Mesenchymal stem cell (in vitro differentiated cells and primary cell): ENCODE data around the gene FILIP1L.
A peak's percentile ranks its signal among the peaks of the same experiment; 100 is the strongest.

Source experiments
- DNase-seq: peaks from one replicate; pipeline ENCODE4 v3.0.0-alpha.2; 2013
- H2AFZ ChIP-seq: one replicate; pipeline ENCODE4 v1.6.1; 2013; ENCODE audit warnings: low read depth, mild to moderate bottlenecking, control low read depth, inconsistent platforms, low read length, moderate library complexity
- H2AK5ac ChIP-seq: 2 replicates; pipeline ENCODE4 v1.6.1; 2013; ENCODE audit warnings: low read length, moderate library complexity, mild to moderate bottlenecking, inconsistent platforms; ENCODE audit not compliant: severe bottlenecking
- H2BK120ac ChIP-seq: one replicate; pipeline ENCODE4 v1.6.1; 2013; ENCODE audit warnings: low read depth, mild to moderate bottlenecking, inconsistent platforms, low read length, moderate library complexity
- H2BK12ac ChIP-seq, 2 experiments: one replicate each; pipeline ENCODE4 v1.6.1; 2013; ENCODE audit warnings: inconsistent platforms in 2 of 2, low read length in 2 of 2, mild to moderate bottlenecking in 2 of 2, moderate library complexity in 2 of 2, control low read depth in 1 of 2
- H2BK15ac ChIP-seq: one replicate; pipeline ENCODE4 v1.6.1; 2013; ENCODE audit warnings: mild to moderate bottlenecking, low read depth, inconsistent platforms; ENCODE audit not compliant: poor library complexity, severe bottlenecking
- H2BK5ac ChIP-seq: 2 replicates; pipeline ENCODE4 v1.6.1; 2013; ENCODE audit warnings: low read depth, mild to moderate bottlenecking, low read length, control low read depth, inconsistent platforms; ENCODE audit not compliant: poor library complexity, severe bottlenecking
- H3K14ac ChIP-seq, 2 experiments: one replicate each; pipeline ENCODE4 v1.6.1; 2013; ENCODE audit warnings: inconsistent platforms in 2 of 2, low read length in 2 of 2, control low read depth in 1 of 2, mild to moderate bottlenecking in 1 of 2, moderate library complexity in 1 of 2
- H3K18ac ChIP-seq, 2 experiments: one replicate each; pipeline ENCODE4 v1.6.1; 2013; ENCODE audit warnings: inconsistent platforms in 2 of 2, low read length in 2 of 2, control low read depth in 1 of 2, low read depth in 1 of 2, mild to moderate bottlenecking in 1 of 2
- H3K23ac ChIP-seq, 2 experiments: one replicate each; pipeline ENCODE4 v1.6.1; 2013; ENCODE audit warnings: inconsistent platforms in 2 of 2, low read length in 2 of 2, mild to moderate bottlenecking in 2 of 2, moderate library complexity in 2 of 2, control low read depth in 1 of 2
- H3K27ac ChIP-seq: 2 replicates; pipeline ENCODE4 v1.5.1; 2013; ENCODE audit warnings: mild to moderate bottlenecking, moderate library complexity, low read length, control low read depth, inconsistent platforms; ENCODE audit not compliant: poor library complexity, severe bottlenecking
- H3K27me3 ChIP-seq, 2 experiments: 2 replicates each; pipeline versions ENCODE4 v1.6.1 to v1.7.0; 2013; ENCODE audit warnings: low read length in 2 of 2, mild to moderate bottlenecking in 2 of 2, moderate library complexity in 2 of 2, control low read depth in 1 of 2, inconsistent platforms in 1 of 2; ENCODE audit not compliant: control insufficient read depth in 1 of 2, insufficient read depth in 1 of 2
- H3K36me3 ChIP-seq, 2 experiments: 2 replicates each; pipeline versions ENCODE4 v1.6.1 to v1.7.0; 2013; ENCODE audit warnings: low read length in 2 of 2, control low read depth in 1 of 2, inconsistent platforms in 1 of 2, low read depth in 1 of 2, mild to moderate bottlenecking in 1 of 2; ENCODE audit not compliant: insufficient read depth in 2 of 2, control insufficient read depth in 1 of 2
- H3K4ac ChIP-seq, 2 experiments: one replicate each; pipeline ENCODE4 v1.6.1; 2013; ENCODE audit warnings: inconsistent platforms in 2 of 2, low read length in 2 of 2, mild to moderate bottlenecking in 2 of 2, moderate library complexity in 2 of 2, control low read depth in 1 of 2, low read depth in 1 of 2
- H3K4me1 ChIP-seq: 2 replicates; pipeline ENCODE4 v1.6.1; 2013; ENCODE audit warnings: low read depth, low read length, control low read depth; ENCODE audit not compliant: control insufficient read depth, insufficient read depth
- H3K4me2 ChIP-seq: 2 replicates; pipeline ENCODE4 v1.6.1; 2013; ENCODE audit warnings: low read length, mild to moderate bottlenecking, inconsistent platforms; ENCODE audit not compliant: poor library complexity, severe bottlenecking
- H3K4me3 ChIP-seq, 2 experiments: 2 replicates each; pipeline versions ENCODE4 v1.5.1 to v1.7.0; 2013; ENCODE audit warnings: low read length in 2 of 2, mild to moderate bottlenecking in 2 of 2, control low read depth in 1 of 2, low read depth in 1 of 2; ENCODE audit not compliant: insufficient read depth in 1 of 2
- H3K79me1 ChIP-seq: replicated peaks from 2 replicates; pipeline ENCODE4 v1.6.1; 2013; ENCODE audit warnings: mild to moderate bottlenecking, control low read depth, low read length, inconsistent platforms; ENCODE audit not compliant: poor library complexity, severe bottlenecking
- H3K9ac ChIP-seq: 2 replicates; pipeline ENCODE4 v1.7.0; 2013; ENCODE audit warnings: mild to moderate bottlenecking, low read length, moderate library complexity
- H3K9me3 ChIP-seq: 2 replicates; pipeline ENCODE4 v1.7.0; 2013; ENCODE audit warnings: mild to moderate bottlenecking, low read length; ENCODE audit not compliant: control insufficient read depth
- H4K8ac ChIP-seq: one replicate; pipeline ENCODE4 v1.6.1; 2013; ENCODE audit warnings: inconsistent platforms, mild to moderate bottlenecking, low read length, moderate library complexity
- H4K91ac ChIP-seq: one replicate; pipeline ENCODE4 v1.6.1; 2013; ENCODE audit warnings: mild to moderate bottlenecking, low read length, inconsistent platforms
- WGBS: methylation state at CpG from one replicate; pipeline ENCODE4 v1.1.7; 2013; ENCODE audit warnings: mixed read lengths; 5-methylcytosine and 5-hydroxymethylcytosine counted together

Gene FILIP1L

DNA sequence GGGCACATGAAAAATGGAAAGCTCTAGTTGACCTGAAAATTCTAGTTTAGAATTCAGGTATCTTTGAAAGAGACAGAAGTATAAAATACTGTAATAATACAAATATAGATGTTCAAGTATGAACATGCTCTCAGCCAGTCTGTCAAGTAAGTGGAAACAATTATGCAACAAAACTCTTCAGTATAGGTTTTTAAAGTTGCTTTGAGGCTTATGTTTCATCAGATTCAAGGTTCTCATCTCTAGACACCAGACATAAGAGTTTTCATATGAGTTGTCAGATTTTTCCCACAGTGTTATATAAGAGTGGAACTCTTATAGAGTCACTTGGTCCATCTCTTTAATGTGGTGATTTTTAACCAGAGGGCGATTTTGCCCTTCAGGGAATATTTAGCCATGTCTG lies 274.7 kb downstream of the FILIP1L start:
- H2BK120ac ChIP-seq = no peak overlapping the region
- H3K36me3 ChIP-seq = no peaks in the 10 kb centered on the region
- no peak overlapping the region for H3K9ac ChIP-seq
- H2AFZ ChIP-seq = no peak overlapping the region
- peaks cover 5% of the 10 kb centered on the region for H3K4me1 ChIP-seq
- H4K91ac ChIP-seq = no peak overlapping the region
- peaks cover 23% of the 10 kb centered on the region for H3K79me1 ChIP-seq
- H3K4me2 ChIP-seq = no peak overlapping the region
- H2AK5ac ChIP-seq = no peak overlapping the region
- no peak overlapping the region for H3K18ac ChIP-seq
- H3K14ac ChIP-seq = no peak overlapping the region
- H2BK12ac ChIP-seq = no peak overlapping the region
- H3K4ac ChIP-seq = no peak overlapping the region
- no peak overlapping the region for H3K4me3 ChIP-seq
- no peaks in the 10 kb centered on the region for H3K9me3 ChIP-seq
- DNase-seq = no peak
- 100% methylated on average over 1 of the region's 1 CpG for WGBS
- no peaks in the 10 kb centered on the region for H3K27me3 ChIP-seq
- no peak overlapping the region for H2BK15ac ChIP-seq
- H2BK5ac ChIP-seq = no peak overlapping the region
- H4K8ac ChIP-seq = no peak overlapping the region
- H3K27ac ChIP-seq = no peak overlapping the region
- H3K23ac ChIP-seq = no peak overlapping the region

DNA sequence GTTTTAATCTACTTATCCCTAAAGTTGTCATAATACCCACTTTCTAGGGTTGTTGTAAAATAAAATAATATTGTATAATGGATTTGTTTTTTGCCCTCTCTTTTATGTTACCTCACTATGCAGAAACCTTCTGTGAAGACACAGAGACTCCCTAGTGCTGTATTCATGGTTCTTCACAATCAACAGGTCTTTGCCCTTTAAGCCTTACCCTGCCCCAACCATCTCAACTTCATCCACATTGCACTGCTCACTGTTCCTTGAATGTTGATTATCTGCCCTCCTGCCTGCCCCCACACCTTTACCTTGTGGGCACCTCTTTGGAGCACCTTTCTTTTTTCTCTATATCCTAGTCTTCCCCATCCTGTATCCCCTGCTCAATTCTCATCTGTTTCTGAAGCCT lies 275.5 kb downstream of the FILIP1L start:
- H3K27ac ChIP-seq = no peak overlapping the region
- H2BK15ac ChIP-seq = no peak overlapping the region
- H2BK120ac ChIP-seq = no peak overlapping the region
- no peaks in the 10 kb centered on the region for H3K9me3 ChIP-seq
- no peak overlapping the region for H3K4ac ChIP-seq
- no peak overlapping the region for H3K4me3 ChIP-seq
- no peak overlapping the region for H2BK5ac ChIP-seq
- H3K79me1 ChIP-seq = peaks cover 24% of the 10 kb centered on the region
- H4K91ac ChIP-seq = no peak overlapping the region
- H2AK5ac ChIP-seq = no peak overlapping the region
- no peak overlapping the region for H3K14ac ChIP-seq
- H2AFZ ChIP-seq = no peak overlapping the region
- no peak for DNase-seq
- no peak overlapping the region for H3K23ac ChIP-seq
- H3K27me3 ChIP-seq = no peaks in the 10 kb centered on the region
- peaks cover 3% of the 10 kb centered on the region for H3K4me1 ChIP-seq
- H3K9ac ChIP-seq = no peak overlapping the region
- no peak overlapping the region for H3K4me2 ChIP-seq
- no peaks in the 10 kb centered on the region for H3K36me3 ChIP-seq
- no peak overlapping the region for H3K18ac ChIP-seq
- H4K8ac ChIP-seq = no peak overlapping the region
- no peak overlapping the region for H2BK12ac ChIP-seq

DNA sequence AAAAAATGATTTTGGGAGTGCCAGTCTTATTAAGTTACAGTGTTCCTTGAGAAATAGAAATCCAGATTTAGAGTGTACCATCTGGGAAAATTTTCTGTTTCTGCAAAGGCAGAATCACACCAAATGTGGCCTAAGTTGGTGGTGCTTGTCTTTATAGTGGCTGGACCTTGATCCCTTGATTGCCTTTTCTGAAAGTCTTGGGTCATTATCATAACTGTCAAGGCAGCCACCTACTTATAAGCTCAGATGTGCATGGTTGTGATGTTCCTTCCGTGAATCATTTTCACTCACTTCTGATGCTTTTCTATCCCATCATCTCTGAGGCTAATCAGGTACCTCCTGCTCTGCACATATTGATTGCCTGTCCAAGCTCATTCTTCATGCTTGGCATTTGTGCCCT lies 276.6 kb downstream of the FILIP1L start:
- Histone ChIP-seq H2BK15ac (no peak overlapping the region), H3K36me3 (no peaks in the 10 kb centered on the region), H3K9ac (no peak overlapping the region), H3K18ac (no peak overlapping the region), H3K9me3 (no peaks in the 10 kb centered on the region), H3K27me3 (no peaks in the 10 kb centered on the region), H2AFZ (no peak overlapping the region), H2BK120ac (no peak overlapping the region), H3K23ac (no peak overlapping the region), H3K4me1 (no peaks in the 10 kb centered on the region), H4K8ac (no peak overlapping the region), H3K14ac (no peak overlapping the region), H2BK12ac (no peak overlapping the region), H3K79me1 (peaks cover 26% of the 10 kb centered on the region), H3K4me2 (no peak overlapping the region), H3K4ac (no peak overlapping the region), H2AK5ac (no peak overlapping the region), H4K91ac (no peak overlapping the region), H3K27ac (no peak overlapping the region), H2BK5ac (no peak overlapping the region), H3K4me3 (no peak overlapping the region)
- DNase-seq = no peak
- 100% methylated on average over 1 of the region's 1 CpG for WGBS

GRCh38 chr3:99836681-99837080 lies 277.6 kb downstream of the FILIP1L start:
- no peaks in the 10 kb centered on the region for H3K4me1 ChIP-seq

More at GRCh38 chr3:99836681-99837080, 277.6 kb downstream of the FILIP1L start:
- Histone ChIP-seq H3K18ac (no peak overlapping the region), H3K79me1 (peaks cover 24% of the 10 kb centered on the region), H2AFZ (no peak overlapping the region), H3K4me3 (no peak overlapping the region), H2AK5ac (no peak overlapping the region), H3K14ac (no peak overlapping the region), H4K8ac (no peak overlapping the region), H3K36me3 (no peaks in the 10 kb centered on the region), H2BK12ac (no peak overlapping the region), H3K27ac (no peak overlapping the region), H3K9me3 (no peaks in the 10 kb centered on the region), H2BK120ac (no peak overlapping the region), H3K9ac (no peak overlapping the region), H3K23ac (no peak overlapping the region), H2BK15ac (no peak overlapping the region), H2BK5ac (no peak overlapping the region), H4K91ac (peak overlapping the region; percentile 21), H3K4ac (no peak overlapping the region), H3K27me3 (no peaks in the 10 kb centered on the region), H3K4me2 (no peak overlapping the region)
- no peak for DNase-seq
- WGBS = 100% methylated on average over 1 of the region's 3 CpGs
